ENCODE measurements around the gene MORN5. TPM values are rescaled to one million over a fixed set of nuclear protein-coding genes. Genes with fewer than 3 reads are reported as not detected.
A peak's percentile ranks its signal among the peaks of the same experiment; 100 is the strongest.

Gene MORN5
- polyA plus RNA-seq, 1 donor from 2014 or later, result not detected

- Histone ChIP-seq H3K4me3 (ENCODE audit: low read length) (peak overlapping the region; percentile 52), H2AFZ (ENCODE audit: low read depth, low read length) (no peak overlapping the region), H3K27ac (ENCODE audit: low read length) (no peak overlapping the region)
Observed at GRCh38 chr9:122130837-122131236, 28.9 kb upstream of the MORN5 start.

GRCh38 chr9:122131401-122132001 is 28.2 kb upstream of the MORN5 start:
- Histone ChIP-seq H3K79me2 (replicated peaks; ENCODE audit: insufficient read depth, low read length) (no peaks in the 10 kb centered on the region), H3K27me3 (ENCODE audit: insufficient read depth, low read depth, low read length) (peaks cover 36% of the 10 kb centered on the region), H3K27ac (ENCODE audit: low read length) (no peak overlapping the region), H3K4me2 (ENCODE audit: low read length) (peak overlapping the region; percentile 15), H2AFZ (ENCODE audit: low read depth, low read length) (no peak overlapping the region), H3F3A (ENCODE audit: insufficient read depth, low read length, poor library complexity, severe bottlenecking) (no peaks in the 10 kb centered on the region), H3K9ac (ENCODE audit: low read length) (peak overlapping the region; percentile 4), H3K36me3 (ENCODE audit: insufficient read depth, low read length) (no peaks in the 10 kb centered on the region), H3K4me3 (ENCODE audit: low read length) (peak overlapping the region; percentile 52), H3K9me2 (ENCODE audit: insufficient read depth, low read length) (no peaks in the 10 kb centered on the region), H4K20me1 (ENCODE audit: insufficient read depth) (no peaks in the 10 kb centered on the region), H3K9me3 (ENCODE audit: low read length) (no peaks in the 10 kb centered on the region)
- TF ChIP-seq, protein P1, sequence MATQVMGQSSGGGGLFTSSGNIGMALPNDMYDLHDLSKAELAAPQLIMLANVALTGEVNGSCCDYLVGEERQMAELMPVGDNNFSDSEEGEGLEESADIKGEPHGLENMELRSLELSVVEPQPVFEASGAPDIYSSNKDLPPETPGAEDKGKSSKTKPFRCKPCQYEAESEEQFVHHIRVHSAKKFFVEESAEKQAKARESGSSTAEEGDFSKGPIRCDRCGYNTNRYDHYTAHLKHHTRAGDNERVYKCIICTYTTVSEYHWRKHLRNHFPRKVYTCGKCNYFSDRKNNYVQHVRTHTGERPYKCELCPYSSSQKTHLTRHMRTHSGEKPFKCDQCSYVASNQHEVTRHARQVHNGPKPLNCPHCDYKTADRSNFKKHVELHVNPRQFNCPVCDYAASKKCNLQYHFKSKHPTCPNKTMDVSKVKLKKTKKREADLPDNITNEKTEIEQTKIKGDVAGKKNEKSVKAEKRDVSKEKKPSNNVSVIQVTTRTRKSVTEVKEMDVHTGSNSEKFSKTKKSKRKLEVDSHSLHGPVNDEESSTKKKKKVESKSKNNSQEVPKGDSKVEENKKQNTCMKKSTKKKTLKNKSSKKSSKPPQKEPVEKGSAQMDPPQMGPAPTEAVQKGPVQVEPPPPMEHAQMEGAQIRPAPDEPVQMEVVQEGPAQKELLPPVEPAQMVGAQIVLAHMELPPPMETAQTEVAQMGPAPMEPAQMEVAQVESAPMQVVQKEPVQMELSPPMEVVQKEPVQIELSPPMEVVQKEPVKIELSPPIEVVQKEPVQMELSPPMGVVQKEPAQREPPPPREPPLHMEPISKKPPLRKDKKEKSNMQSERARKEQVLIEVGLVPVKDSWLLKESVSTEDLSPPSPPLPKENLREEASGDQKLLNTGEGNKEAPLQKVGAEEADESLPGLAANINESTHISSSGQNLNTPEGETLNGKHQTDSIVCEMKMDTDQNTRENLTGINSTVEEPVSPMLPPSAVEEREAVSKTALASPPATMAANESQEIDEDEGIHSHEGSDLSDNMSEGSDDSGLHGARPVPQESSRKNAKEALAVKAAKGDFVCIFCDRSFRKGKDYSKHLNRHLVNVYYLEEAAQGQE (IDR thresholded peaks at IDR 0.05; ENCODE audit: borderline replicate concordance), result peak; percentile 49
- TF ChIP-seq SMC3 (conservative IDR thresholded peaks at IDR 0.05; ENCODE audit: poor library complexity), result no peak
- no peak for TF ChIP-seq EZH2 (IDR thresholded peaks at IDR 0.05; ENCODE audit: borderline replicate concordance, insufficient read depth, low read length, poor library complexity, severe bottlenecking)
- no peak for TF ChIP-seq TAF1 (IDR thresholded peaks at IDR 0.05; ENCODE audit: low read depth)
- TF ChIP-seq, protein P2, sequence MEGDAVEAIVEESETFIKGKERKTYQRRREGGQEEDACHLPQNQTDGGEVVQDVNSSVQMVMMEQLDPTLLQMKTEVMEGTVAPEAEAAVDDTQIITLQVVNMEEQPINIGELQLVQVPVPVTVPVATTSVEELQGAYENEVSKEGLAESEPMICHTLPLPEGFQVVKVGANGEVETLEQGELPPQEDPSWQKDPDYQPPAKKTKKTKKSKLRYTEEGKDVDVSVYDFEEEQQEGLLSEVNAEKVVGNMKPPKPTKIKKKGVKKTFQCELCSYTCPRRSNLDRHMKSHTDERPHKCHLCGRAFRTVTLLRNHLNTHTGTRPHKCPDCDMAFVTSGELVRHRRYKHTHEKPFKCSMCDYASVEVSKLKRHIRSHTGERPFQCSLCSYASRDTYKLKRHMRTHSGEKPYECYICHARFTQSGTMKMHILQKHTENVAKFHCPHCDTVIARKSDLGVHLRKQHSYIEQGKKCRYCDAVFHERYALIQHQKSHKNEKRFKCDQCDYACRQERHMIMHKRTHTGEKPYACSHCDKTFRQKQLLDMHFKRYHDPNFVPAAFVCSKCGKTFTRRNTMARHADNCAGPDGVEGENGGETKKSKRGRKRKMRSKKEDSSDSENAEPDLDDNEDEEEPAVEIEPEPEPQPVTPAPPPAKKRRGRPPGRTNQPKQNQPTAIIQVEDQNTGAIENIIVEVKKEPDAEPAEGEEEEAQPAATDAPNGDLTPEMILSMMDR (IDR thresholded peaks at IDR 0.05; ENCODE audit: poor library complexity, severe bottlenecking), result no peak
- peak; percentile 24 for TF ChIP-seq RAD21 (conservative IDR thresholded peaks at IDR 0.05)
- TF ChIP-seq MXI1 (conservative IDR thresholded peaks at IDR 0.05; ENCODE audit: poor library complexity, severe bottlenecking), result peak; percentile 75
- TF ChIP-seq EP300 (conservative IDR thresholded peaks at IDR 0.05; ENCODE audit: poor library complexity, severe bottlenecking), result peak; percentile 41
- TF ChIP-seq POLR2AphosphoS5 (IDR thresholded peaks at IDR 0.05), result peak; percentile 16

More at GRCh38 chr9:122130837-122131236, 28.9 kb upstream of the MORN5 start:
- no peaks in the 10 kb centered on the region for H3F3A ChIP-seq (ENCODE audit: insufficient read depth, low read length, poor library complexity, severe bottlenecking)
- H3K27me3 ChIP-seq (ENCODE audit: insufficient read depth, low read depth, low read length), result peaks cover 38% of the 10 kb centered on the region
- no peaks in the 10 kb centered on the region for H3K9me2 ChIP-seq (ENCODE audit: insufficient read depth, low read length)
- H3K9ac ChIP-seq (ENCODE audit: low read length), result no peak overlapping the region
- no peaks in the 10 kb centered on the region for H4K20me1 ChIP-seq (ENCODE audit: insufficient read depth)
- H3K79me2 ChIP-seq (replicated peaks; ENCODE audit: insufficient read depth, low read length), result no peaks in the 10 kb centered on the region
- no peak overlapping the region for H3K4me2 ChIP-seq (ENCODE audit: low read length)
- H3K9me3 ChIP-seq (ENCODE audit: low read length), result no peaks in the 10 kb centered on the region
- TF ChIP-seq RAD21 (conservative IDR thresholded peaks at IDR 0.05), result no peak
- TF ChIP-seq, protein P2 (IDR thresholded peaks at IDR 0.05; ENCODE audit: poor library complexity, severe bottlenecking), result no peak
- TF ChIP-seq, protein P1 (IDR thresholded peaks at IDR 0.05; ENCODE audit: borderline replicate concordance), result no peak
- no peak for TF ChIP-seq EP300 (conservative IDR thresholded peaks at IDR 0.05; ENCODE audit: poor library complexity, severe bottlenecking)
- TF ChIP-seq MXI1 (conservative IDR thresholded peaks at IDR 0.05; ENCODE audit: poor library complexity, severe bottlenecking), result no peak
- no peak for TF ChIP-seq EZH2 (IDR thresholded peaks at IDR 0.05; ENCODE audit: borderline replicate concordance, insufficient read depth, low read length, poor library complexity, severe bottlenecking)
- TF ChIP-seq SMC3 (conservative IDR thresholded peaks at IDR 0.05; ENCODE audit: poor library complexity), result no peak
- TF ChIP-seq POLR2AphosphoS5 (IDR thresholded peaks at IDR 0.05), result no peak
- TF ChIP-seq TAF1 (IDR thresholded peaks at IDR 0.05; ENCODE audit: low read depth), result no peak
- no peaks in the 10 kb centered on the region for H3K36me3 ChIP-seq (ENCODE audit: insufficient read depth, low read length)

Data from neural cell (in vitro differentiated cells).